HG03135 (cell line): ENCODE results near the gene MTHFR.
A peak's percentile ranks its signal among the peaks of the same experiment; 100 is the strongest.
"Not testable (repeated sequence)": the region's sequence is repeated elsewhere in the genome, so short reads cannot be mapped to it uniquely, and the experiment has no call there.

Experiments used
- ATAC-seq: cut with Tn5 transposase; IDR thresholded peaks from one replicate; pipeline ENCODE4 v1.9.1; 2021; ENCODE audit warnings: mild to moderate bottlenecking, moderate library complexity; ENCODE audit not compliant: unreplicated experiment

The MTHFR gene

DNA sequence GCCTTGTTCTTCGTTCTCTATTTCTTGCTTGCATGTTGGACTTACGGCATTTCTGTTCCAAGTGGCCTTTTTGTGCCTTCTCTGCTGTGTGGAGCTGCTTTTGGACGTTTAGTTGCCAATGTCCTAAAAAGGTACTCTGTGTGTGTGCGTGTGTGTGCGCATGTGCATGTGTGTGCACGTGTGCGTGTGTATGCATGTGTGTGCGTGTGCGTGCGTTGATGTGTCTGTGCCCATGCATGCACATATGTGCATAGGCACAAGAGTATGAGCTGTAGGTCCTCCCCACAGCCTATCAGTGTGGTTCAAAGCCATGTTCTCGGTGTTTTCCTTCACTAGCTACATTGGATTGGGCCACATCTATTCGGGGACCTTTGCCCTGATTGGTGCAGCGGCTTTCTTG lies 28.1 kb upstream of the MTHFR start:
- ATAC-seq: no peak

DNA sequence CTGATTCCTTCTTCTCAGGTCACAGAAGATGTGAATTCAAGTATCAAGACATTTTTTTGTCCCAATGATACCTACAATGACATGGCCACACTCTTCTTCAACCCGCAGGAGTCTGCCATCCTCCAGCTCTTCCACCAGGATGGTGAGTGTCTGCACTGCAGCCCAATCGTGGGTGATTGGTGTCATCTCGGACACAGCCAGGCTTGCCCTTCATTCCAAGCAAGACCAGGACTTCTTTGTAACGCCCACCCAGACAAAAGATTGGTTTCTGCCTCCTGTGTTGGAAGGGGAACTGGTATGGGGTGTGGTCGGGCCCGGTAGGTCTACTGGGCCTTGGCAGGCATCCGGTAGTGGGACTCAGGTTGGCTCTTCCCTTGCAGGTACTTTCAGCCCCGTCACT lies 27.7 kb upstream of the MTHFR start:
- no peak for ATAC-seq

DNA sequence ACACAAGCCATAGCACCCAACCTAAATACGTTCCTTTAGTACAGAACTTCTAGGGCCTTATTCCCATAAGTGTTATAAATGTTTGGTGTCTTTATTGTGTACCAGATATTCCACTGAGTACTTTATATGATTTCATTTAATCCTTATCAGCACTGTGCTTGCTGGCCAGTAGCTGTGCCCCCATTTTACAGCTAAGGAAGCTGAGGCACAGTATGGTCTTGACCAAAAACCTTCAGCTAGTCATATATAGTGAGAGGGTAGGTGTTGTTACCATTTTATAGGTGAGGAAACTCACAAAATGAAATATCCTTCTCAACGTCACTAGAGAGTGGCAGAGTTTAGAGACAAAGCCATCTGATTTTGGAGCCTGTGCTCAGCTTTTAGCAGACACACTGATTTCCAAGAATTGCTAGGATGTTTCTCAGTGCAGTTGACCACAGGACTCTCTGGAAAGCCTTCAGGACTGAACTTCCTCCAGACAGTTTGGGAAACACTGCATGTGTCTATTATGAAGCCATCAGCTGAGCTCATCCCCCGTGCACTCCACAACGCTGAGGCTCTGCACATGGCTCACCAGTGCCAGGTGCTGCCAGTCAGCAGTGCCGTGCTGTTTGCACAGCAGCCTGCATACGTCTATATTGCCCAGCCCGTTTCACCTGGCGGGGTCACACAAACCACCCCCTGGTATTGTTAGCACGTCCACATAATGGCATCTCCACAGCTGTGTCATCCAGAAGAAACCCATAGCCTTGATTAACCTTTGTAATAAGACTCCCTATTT lies 26.4 kb upstream of the MTHFR start:
- no peak for ATAC-seq

DNA sequence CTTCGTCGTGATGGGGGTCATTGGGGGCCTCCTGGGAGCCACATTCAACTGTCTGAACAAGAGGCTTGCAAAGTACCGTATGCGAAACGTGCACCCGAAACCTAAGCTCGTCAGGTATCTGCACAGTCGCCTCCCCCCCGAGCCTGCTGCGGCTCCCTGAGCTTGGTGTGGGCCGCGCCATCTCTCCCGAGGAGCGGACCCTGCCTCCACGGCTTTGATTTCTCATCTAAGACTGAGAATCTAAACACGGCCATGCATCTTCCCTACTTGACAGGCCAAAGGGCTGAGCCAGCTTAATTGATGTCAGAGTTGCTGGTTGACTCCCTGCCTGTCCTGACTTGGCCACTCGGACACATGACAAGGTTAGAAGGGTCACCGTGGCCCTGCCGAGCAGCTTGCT lies 22.7 kb upstream of the MTHFR start:
- no peak for ATAC-seq

DNA sequence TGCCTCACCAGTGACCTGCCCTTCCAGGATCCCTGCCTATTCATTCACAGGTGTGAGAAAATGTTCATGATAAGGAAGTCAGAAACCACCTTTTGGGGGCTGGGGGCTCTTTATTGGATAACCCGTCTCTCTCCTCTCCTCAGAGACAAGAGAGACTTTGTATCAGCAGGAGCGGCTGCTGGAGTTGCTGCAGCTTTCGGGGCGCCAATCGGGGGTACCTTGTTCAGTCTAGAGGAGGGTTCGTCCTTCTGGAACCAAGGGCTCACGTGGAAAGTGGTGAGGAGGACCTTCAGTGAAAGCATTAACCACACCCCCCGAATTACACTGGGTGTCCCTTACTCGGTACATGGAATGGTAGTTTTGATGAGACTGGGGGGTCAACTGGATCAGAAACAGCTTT lies 21.2 kb upstream of the MTHFR start:
- ATAC-seq: no peak

DNA sequence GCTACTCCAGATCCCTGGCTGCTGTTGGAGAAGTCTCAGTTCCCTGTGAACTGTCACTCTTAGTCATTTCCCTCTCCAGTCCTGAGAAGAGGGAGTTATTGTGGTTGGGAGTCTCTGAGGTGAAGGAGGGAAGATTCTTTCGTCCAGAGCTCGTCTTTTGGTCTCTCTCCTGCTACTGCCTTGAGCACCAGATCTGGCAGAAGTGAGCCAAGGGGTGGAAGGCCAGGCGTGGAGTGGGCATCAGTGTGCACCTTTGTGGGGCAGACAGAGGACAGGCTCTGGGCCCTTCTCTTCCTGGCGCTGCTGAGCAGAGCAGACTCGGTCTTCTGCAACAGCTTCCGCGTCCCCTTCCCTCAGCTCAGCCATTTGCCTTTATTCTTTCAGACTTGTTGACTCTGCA lies 19.4 kb upstream of the MTHFR start:
- ATAC-seq: no peak

DNA sequence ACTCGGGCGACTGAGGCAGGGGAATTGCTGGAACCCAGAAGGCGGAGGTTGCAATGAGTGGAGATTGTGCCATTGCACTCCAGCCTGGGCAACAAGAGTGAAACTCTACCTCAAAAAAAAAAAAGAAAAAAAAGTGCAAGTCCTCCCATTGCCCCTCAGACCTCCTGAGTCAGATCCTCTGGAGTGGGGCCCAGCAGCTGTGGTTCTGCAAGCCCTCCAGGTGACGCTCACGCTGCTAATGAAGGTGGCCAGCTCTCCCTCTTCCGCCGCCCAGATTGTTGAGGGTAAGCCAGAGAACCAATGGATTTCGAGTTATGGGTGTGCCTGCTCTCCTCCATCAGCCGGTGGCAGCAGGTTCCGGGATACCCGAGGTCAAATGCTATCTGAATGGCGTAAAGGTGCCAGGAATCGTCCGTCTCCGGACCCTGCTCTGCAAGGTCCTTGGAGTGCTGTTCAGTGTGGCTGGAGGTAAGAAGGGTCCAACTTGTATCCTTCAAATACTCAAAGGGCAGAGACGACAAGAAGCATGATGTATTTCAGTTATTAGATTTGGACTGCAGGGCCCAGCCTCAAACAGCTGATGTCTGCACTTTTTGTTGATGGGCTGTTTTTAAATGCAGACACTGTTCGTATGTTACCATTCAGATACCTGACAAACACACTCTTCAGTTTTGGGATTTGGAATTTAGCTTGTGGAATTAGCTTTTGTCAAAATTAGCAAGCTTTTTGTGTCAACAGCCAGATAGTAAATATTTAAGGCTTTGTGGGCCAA lies 17.8 kb upstream of the MTHFR start:
- ATAC-seq: no peak

DNA sequence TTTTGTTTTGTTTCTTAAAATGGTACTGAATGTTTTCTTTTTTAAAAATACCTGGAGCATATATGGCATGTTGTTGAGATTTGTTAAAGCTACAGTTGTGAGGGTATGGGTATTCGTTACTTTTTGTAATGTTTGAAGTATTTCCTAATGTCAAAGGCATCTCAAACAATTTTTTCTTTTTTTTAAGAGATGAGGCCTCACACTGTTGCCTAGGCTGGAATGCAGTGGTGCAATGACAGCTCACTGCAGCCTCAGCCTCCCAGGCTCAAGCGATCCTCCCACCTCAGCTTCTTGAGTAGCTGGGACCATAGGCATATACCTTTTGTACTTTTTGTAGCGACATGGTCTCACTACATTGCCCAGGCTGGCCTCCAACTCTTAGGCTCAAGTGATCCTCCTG lies 16.3 kb upstream of the MTHFR start:
- no peak for ATAC-seq

DNA sequence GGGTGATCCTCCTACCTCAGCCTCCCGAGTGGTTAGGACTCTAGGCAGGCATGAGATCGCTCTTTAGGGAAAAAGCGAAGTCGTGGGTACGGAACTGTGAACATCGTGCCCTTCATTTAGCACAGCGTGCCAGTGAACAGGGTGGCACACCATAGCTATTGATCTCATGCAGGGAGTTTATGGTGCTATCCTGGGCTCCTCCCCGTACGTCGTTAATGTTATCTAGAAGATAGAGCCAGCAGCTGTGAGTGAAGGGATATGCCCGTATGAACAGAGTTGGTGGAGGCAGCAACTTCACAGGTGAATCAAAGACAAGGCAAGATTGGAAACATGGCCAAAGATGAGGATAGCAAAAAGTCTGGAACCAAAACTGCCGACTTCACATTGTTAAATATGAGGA lies 11.4 kb upstream of the MTHFR start:
- no peak for ATAC-seq

DNA sequence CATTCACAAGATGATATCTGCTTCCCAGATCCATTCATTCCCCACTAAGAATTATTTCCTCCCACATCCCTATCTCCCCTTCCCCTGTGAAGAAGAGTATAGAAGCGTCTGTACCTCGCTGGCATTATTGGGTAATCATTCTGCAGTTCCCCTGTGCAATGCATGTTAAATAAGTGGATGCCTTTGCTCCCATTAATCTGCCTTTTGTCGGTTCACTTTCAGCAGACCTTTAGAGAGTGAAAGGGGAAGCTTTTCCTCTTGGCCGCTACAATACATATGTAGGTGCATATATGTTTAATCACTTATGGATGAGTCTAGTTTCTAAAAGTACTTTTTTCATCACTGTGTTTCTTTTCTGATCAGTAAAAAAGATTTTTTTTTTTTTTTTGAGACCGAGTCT lies 7.3 kb upstream of the MTHFR start:
- no peak for ATAC-seq

DNA sequence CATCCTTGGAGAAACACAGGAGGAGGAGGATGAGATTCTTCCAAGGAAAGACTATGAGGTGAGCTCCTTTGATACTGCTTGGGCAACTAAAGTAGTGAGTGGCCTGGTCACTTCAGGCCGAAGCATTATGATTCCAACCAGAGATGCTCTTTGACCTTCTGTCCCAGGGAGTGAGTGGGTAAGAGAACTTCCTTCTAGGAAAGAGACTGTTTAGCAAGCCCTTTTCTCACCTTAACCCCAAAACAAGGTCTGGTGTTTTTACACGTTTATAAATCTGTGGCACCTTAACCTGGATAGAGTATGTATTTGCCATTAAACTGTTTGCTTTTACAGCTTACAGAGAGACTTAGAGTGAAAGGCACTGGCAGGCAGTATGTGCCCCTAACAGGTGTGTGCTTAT lies 1.4 kb upstream of the MTHFR start:
- no peak for ATAC-seq

DNA sequence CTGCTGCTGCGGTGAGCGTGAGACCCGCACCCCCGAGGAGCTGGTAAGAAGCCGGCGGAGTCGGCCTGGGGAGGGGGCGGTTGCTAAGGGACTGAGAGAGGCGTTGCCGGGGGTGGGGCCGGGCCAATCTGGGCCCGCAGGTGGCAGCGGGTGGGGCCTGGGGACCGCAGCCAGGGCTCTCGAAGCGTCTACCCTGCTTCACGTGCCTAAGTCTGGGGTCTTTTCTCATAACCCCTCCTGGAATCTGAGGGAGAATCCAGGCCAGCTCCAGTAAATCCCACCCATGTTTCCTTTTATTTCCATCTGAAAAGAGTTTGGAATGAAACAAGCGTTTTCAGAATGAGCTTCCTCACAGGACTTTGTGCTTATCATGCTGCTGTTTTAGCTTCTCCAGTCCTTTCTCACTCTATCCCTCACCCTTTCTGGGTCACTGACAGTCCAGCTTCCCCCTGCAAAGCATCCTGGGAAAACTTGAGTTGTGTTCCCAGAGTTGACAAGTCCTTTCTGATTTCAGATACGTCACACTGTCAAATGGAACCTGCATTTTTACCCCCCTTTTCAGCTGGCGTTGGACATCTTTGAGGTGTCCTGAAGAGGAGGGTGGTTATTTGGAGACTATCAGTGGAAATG lies 658 bp upstream of the MTHFR start:
- peak; percentile 40 for ATAC-seq

DNA sequence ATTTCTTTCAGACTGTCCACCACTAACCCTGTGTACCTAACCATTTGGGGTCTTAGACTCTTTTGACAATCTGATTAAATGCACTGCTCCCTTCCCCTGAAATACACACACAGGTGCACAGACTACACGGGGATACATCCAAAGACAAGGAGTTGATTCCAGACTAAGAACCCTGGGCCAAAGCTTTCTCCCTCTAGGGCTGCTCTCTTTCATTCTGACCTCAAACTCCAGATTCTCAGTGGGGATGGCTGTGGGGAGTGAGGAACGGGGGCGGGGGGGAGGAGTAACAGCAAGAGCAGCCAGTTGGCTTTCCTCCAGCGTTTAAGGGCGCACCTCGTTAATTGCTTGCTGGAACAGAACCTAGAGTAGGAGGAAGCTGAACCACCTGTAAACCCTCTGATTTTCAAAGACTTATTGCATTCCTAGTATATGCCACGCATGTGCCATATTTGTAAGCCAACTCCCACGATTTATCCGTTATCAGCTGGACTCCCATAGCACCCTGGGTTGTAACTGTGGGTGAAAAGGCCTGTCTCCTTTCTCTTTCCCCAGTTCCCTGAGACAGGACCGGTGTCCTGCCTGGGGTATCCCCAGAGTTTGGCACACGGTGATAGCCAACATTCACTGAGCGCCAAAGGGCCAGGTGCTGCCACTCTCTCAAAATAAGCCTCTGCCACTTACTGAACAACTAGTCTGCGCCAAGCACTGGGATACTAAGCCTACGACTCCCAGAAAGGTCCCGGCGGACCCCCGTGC lies 920 bp downstream of the MTHFR start:
- no peak for ATAC-seq

DNA sequence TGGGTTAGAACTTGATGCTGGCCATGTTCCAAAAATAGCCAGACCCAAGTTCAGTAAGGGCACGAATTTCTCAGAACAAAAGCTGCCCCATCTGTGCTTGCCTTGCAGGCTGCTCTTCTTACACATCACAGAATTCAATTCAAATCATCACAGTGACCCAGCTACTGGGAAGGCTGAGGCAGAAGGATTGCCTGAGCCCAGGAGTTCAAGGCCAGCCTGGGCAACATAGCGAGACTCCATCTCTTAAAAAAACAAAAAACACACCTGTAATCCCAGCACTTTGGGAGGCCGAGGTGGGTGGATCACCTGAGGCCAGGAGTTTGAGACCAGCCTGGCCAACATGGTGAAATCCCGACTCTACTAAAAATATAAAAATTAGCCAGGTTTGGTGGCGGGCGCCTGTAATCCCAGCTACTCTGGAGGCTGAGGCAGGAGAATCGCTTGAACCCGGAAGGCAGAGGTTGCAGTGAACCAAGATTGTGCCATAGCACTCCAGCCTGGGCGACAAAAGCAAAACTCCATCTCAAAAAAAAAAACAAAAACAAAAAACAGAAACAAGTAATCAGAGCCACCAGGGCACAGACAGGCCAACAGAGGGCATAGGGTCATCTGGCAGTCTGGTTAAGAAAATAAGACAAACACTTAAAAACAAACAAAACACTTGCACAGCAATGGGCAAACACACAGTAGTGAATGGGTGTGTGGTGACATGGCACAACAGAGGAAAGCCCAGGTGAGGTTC lies 1.7 kb downstream of the MTHFR start:
- not testable (repeated sequence) for ATAC-seq

DNA sequence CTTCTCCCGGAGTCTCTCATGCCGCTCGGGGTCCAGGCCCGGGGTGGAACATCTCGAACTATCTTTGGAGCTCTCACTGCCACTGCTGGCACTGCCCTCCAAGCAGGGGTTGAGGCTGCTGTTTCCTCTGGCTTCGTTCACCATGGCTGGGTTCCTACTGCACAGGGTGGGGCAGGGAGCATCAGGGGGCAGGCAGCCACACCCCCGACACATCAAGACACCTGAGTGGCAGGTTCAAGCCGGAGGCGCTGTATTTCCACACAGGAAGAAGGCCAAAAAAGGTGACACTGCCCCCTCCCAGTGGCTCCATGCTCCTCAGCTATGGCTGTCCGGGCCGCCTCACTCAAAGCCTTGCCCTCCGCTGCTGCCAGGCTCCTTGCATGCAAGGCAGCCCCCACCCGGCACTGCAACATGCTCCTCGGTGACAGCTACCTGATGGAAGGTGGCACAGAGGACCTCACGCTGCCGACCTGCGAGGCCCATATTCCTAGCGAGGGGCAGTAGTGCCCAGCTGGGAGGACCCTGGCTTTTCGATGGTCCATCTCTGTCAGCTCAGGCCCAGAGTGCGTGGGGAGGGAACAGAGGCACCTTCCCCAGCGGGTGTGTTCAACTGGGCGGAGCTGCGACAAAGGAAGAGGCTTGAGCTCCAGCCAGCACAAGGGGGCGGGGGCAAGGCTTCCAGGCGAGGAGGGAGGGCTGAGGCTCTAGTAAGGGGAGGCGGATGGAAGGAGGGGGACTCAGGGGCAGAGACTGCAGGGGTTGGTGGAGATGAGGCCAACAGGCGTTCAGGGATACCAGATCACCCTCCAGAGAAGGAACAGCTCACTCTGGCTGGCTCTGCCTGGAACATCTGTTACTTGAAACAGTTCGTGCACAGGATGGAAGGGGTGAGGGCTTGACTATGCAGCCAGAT lies 2.5 kb downstream of the MTHFR start:
- no peak for ATAC-seq

DNA sequence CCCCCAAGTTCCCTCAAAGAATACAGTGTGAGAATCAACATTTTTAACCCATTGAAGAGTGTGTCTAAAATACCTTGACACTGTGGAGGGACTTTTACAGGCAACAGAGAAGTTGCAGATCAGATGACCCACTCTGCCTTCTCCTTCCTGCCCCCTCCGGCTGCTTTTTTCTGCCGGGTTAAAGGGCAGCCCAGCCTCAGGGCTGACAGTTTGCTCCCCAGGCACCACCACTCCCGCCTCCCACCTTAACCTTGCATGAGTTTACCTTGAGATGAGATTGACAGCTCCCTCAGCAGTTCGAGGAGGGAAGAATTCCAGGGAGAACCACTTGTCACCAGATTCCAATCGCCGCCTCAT lies 3.2 kb downstream of the MTHFR start:
- ATAC-seq: no peak

DNA sequence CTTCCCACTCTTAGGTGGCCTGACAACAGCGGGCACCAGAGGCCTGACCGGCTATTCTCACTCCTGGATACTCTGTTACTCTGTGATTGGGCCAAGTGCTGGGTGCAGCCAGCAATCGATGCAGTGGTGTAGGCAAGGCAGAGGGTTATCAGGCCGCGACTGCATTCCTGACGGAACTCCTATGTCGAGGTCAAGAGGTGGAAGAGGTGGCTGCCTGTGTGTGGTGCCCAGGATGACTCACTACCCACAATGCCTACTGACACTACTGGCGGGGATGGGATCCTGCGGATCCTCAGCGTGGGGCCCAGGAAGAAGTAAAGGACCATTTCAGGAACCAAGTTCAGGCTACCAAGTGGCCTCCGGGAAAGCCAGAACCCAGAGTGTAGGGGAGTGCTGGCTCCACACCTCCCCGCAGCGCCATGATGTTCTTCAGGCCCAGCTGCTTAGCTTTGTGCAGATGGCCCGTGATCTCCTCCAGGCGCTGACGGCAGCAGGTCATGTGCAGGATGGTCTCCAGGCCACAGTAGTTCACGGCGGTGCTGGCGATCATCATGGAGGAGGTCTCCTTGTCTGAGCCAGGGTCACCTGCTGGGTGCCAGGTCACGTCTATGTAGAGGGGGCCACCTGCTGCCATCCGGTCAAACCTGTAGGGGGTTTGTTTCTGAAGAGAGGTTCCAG lies 4.9 kb downstream of the MTHFR start:
- no peak for ATAC-seq

DNA sequence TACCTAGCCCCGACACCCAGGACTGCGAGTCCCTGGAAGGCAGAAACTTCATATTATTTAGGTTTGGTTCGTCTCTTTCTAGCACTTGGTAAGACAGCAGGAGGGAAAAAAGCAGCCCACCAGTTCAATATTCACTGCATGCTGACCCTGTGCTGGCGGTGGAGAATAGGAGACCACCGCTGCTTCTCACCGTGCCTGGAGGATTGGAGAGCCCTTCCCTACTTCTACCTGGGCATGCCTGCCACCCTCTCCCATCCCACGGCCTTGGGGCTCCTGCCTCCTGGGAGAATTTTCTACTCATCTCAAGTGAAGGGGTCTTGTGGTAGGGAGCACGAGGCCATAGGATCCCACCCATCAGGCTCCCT lies 5.4 kb downstream of the MTHFR start:
- no peak for ATAC-seq

DNA sequence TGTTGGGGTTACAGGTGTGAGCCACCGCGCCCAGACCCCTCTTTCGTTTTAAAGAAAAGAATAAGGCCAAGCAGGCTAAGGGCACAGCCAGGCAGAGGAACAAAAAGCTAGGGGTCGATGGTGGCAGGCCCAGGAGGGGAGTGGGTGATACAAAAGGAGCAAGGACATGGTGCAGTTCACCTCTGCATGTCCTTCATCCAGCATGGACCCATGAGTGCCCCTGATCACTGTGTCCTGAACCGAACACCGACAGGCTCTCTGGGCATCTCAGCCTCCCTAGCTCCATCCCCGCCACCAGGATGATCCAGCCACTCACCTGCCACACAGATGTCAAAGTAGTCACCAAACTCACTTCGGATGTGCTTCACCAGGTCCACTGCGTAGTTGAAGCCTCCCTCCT lies 5.9 kb downstream of the MTHFR start:
- no peak for ATAC-seq
